H1 (cell line): Measurements from ENCODE around the gene RAB3D. TPM values are rescaled to one million over a fixed set of nuclear protein-coding genes. Genes with fewer than 3 reads are reported as not detected.

Source experiments
- CTCF ChIA-PET: fragments of 300-600 bp; sonication (Branson Sonifier 250); formaldehyde crosslinking; loops from one replicate; lab custom pipeline; 2021; ENCODE audit not compliant: partially characterized antibody; lab: Charles Lee
- POLR2A ChIA-PET: fragments of 300-600 bp; sonication (Branson Sonifier 250); formaldehyde crosslinking; loops from one replicate; lab custom pipeline; 2021; ENCODE audit warnings: inconsistent platforms; ENCODE audit not compliant: partially characterized antibody; lab: Charles Lee
- DNase-seq, 2 experiments: peaks; one replicate each; pipeline versions ENCODE4 v3.0.0 to v3.0.0-alpha.2; 2010 to 2022; ENCODE audit warnings: low spot score in 2 of 2, low read depth in 1 of 2, mixed read lengths in 1 of 2
- FAIRE-seq: peaks from 2 replicates; lab custom pipeline; 2011; peaks lifted over from hg19 to GRCh38; lab: Jason Lieb, UNC
- H2AFZ ChIP-seq: 2 replicates; pipeline ENCODE4 v1.8.1; 2012; ENCODE audit warnings: low read length, inconsistent platforms
- H2AK5ac ChIP-seq: 2 replicates; pipeline ENCODE4 v1.6.1; 2013; ENCODE audit warnings: low read depth, low read length
- H2BK120ac ChIP-seq: replicated peaks from 2 replicates; pipeline ENCODE3; 2013; ENCODE audit warnings: low read depth, low read length, inconsistent platforms
- H2BK12ac ChIP-seq: 2 replicates; pipeline ENCODE4 v1.6.1; 2013; ENCODE audit warnings: low read depth, low read length
- H2BK15ac ChIP-seq: 2 replicates; pipeline ENCODE4 v1.6.1; 2013; ENCODE audit warnings: low read length
- H2BK20ac ChIP-seq: 2 replicates; pipeline ENCODE4 v1.6.1; 2013; ENCODE audit warnings: low read length
- H2BK5ac ChIP-seq: 2 replicates; pipeline ENCODE4 v1.6.1; 2013; ENCODE audit warnings: low read depth, low read length
- H3K14ac ChIP-seq: 2 replicates; pipeline ENCODE4 v1.6.1; 2013; ENCODE audit warnings: inconsistent platforms; ENCODE audit not compliant: insufficient read length
- H3K18ac ChIP-seq: 2 replicates; pipeline ENCODE4 v1.6.1; 2013; ENCODE audit warnings: low read length; ENCODE audit errors: extremely low read depth
- H3K23ac ChIP-seq: 2 replicates; pipeline ENCODE4 v1.6.1; 2013; ENCODE audit warnings: inconsistent platforms; ENCODE audit not compliant: insufficient read length
- H3K23me2 ChIP-seq: 2 replicates; pipeline ENCODE4 v1.6.1; 2013; ENCODE audit warnings: low read depth, low read length
- H3K27ac ChIP-seq: 2 replicates; pipeline ENCODE4 v1.6.1; 2011; ENCODE audit warnings: low read depth, low read length, inconsistent platforms
- H3K27me3 ChIP-seq, 4 experiments: replicated peaks in 1 of 4; 1 replicate in 1 of 4; 2 replicates in 3 of 4; pipeline versions ENCODE4 v1.6.1 to v1.8.1; 2011 to 2013; ENCODE audit warnings: low read length in 3 of 4, mild to moderate bottlenecking in 3 of 4, inconsistent platforms in 2 of 4, mixed read lengths in 2 of 4, moderate library complexity in 1 of 4; ENCODE audit not compliant: control insufficient read depth in 3 of 4, insufficient read depth in 3 of 4; ENCODE audit errors: extremely low read depth in 1 of 4
- H3K36me3 ChIP-seq, 4 experiments: 2 replicates each; pipeline versions ENCODE4 v1.6.1 to v1.8.1; 2011 to 2013; ENCODE audit warnings: mild to moderate bottlenecking in 4 of 4, low read length in 3 of 4, moderate library complexity in 2 of 4, control low read depth in 1 of 4, inconsistent platforms in 1 of 4; ENCODE audit not compliant: insufficient read depth in 4 of 4, control insufficient read depth in 2 of 4
- H3K4ac ChIP-seq: replicated peaks from 2 replicates; pipeline ENCODE3; 2013; ENCODE audit warnings: low read length, low read depth, mixed read lengths, inconsistent platforms; ENCODE audit not compliant: insufficient read length
- H3K4me1 ChIP-seq, 4 experiments: replicated peaks in 1 of 4; 1 replicate in 1 of 4; 2 replicates in 3 of 4; pipeline versions ENCODE4 v1.6.1 to v1.8.1; 2011 to 2013; ENCODE audit warnings: low read length in 3 of 4, inconsistent platforms in 2 of 4, mixed read lengths in 1 of 4; ENCODE audit not compliant: insufficient read depth in 4 of 4, control insufficient read depth in 3 of 4
- H3K4me2 ChIP-seq, 2 experiments: 2 replicates each; pipeline versions ENCODE4 v1.6.1 to v1.8.1; 2011 to 2013; ENCODE audit warnings: low read depth in 2 of 2, low read length in 2 of 2, control low read depth in 1 of 2, inconsistent platforms in 1 of 2, mild to moderate bottlenecking in 1 of 2; ENCODE audit not compliant: insufficient read depth in 1 of 2
- H3K4me3 ChIP-seq, 4 experiments: fragments of 200-600, 300-600 bp in 1 of 4; sonication (generic), shearing (Covaris generic), sonication (Bioruptor Twin) in 1 of 4; 2 replicates each; pipeline versions ENCODE4 v1.5.1 to v1.8.1; 2011 to 2016; ENCODE audit warnings: low read length in 4 of 4, low read depth in 3 of 4, control low read depth in 2 of 4, inconsistent platforms in 2 of 4, mild to moderate bottlenecking in 2 of 4, mixed read lengths in 1 of 4, moderate library complexity in 1 of 4; ENCODE audit not compliant: insufficient read depth in 2 of 4; ENCODE audit errors: extremely low read depth in 1 of 4
- H3K56ac ChIP-seq: replicated peaks from 2 replicates; pipeline ENCODE3; 2013; ENCODE audit warnings: low read depth, mild to moderate bottlenecking, mixed read lengths, low read length, inconsistent platforms; ENCODE audit not compliant: insufficient read length
- H3K79me1 ChIP-seq: 2 replicates; pipeline ENCODE4 v1.6.1; 2013; ENCODE audit warnings: low read depth, low read length, control low read depth
- H3K79me2 ChIP-seq, 2 experiments: 2 replicates each; pipeline versions ENCODE4 v1.6.1 to v1.8.1; 2012 to 2013; ENCODE audit warnings: low read length in 2 of 2, mild to moderate bottlenecking in 2 of 2, inconsistent platforms in 1 of 2; ENCODE audit not compliant: insufficient read depth in 2 of 2, control insufficient read depth in 1 of 2
- H3K9ac ChIP-seq, 4 experiments: replicated peaks in 1 of 4; 1 replicate in 1 of 4; 2 replicates in 3 of 4; pipeline versions ENCODE4 v1.6.1 to v1.8.1; 2011 to 2013; ENCODE audit warnings: low read depth in 3 of 4, low read length in 3 of 4, control low read depth in 2 of 4, mild to moderate bottlenecking in 2 of 4, moderate library complexity in 2 of 4, inconsistent platforms in 1 of 4; ENCODE audit errors: extremely low read depth in 1 of 4
- H3K9me3 ChIP-seq, 2 experiments: 2 replicates each; pipeline versions ENCODE4 v1.6.1 to v1.8.1; 2012 to 2013; ENCODE audit warnings: mild to moderate bottlenecking in 2 of 2, moderate library complexity in 2 of 2, control low read depth in 1 of 2, inconsistent platforms in 1 of 2, low read depth in 1 of 2, low read length in 1 of 2, mixed read lengths in 1 of 2; ENCODE audit not compliant: insufficient read depth in 2 of 2
- H4K20me1 ChIP-seq, 2 experiments: replicated peaks in 1 of 2; 2 replicates each; pipeline versions ENCODE3 to v1.8.1; 2011 to 2013; ENCODE audit warnings: inconsistent platforms in 2 of 2, low read length in 2 of 2, mild to moderate bottlenecking in 1 of 2; ENCODE audit not compliant: insufficient read depth in 2 of 2, control insufficient read depth in 1 of 2
- H4K5ac ChIP-seq: 2 replicates; pipeline ENCODE4 v1.6.1; 2013; ENCODE audit warnings: low read length, low read depth, mixed read lengths, inconsistent platforms; ENCODE audit not compliant: insufficient read length
- H4K8ac ChIP-seq: 2 replicates; pipeline ENCODE4 v1.8.0; 2013; ENCODE audit warnings: mild to moderate bottlenecking, moderate library complexity, low read length, inconsistent platforms; ENCODE audit not compliant: insufficient read depth; ENCODE audit errors: extremely low read depth
- H4K91ac ChIP-seq: replicated peaks from 2 replicates; pipeline ENCODE3; 2013; ENCODE audit warnings: low read length, mixed read lengths, inconsistent platforms; ENCODE audit not compliant: insufficient read length
- ASH2L ChIP-seq: fragments of 200-600, 300-600 bp; sonication (generic); IDR thresholded peaks from one replicate; pipeline ENCODE4 v1.7.1; 2017; ENCODE audit warnings: low read length
- BACH1 ChIP-seq: IDR thresholded peaks from 2 replicates; pipeline ENCODE4 v1.6.1; 2012; ENCODE audit warnings: low read length, improper control_type of control experiment
- BCL11A ChIP-seq, 2 experiments: IDR thresholded peaks; one replicate each; pipeline ENCODE4 v1.6.1; 2011; ENCODE audit warnings: low read depth in 2 of 2, low read length in 2 of 2, mild to moderate bottlenecking in 2 of 2
- CEBPB ChIP-seq: IDR thresholded peaks from 2 replicates; pipeline ENCODE4 v1.6.1; 2012; ENCODE audit warnings: low read depth, low read length
- CTBP2 ChIP-seq: IDR thresholded peaks from 2 replicates; pipeline ENCODE4 v1.7.0; 2011; ENCODE audit warnings: borderline replicate concordance, mild to moderate bottlenecking, moderate library complexity, mixed read lengths, low read length; ENCODE audit not compliant: insufficient read depth, insufficient read length
- FOSL1 ChIP-seq: IDR thresholded peaks from 2 replicates; pipeline ENCODE4 v1.6.1; 2011; ENCODE audit warnings: mild to moderate bottlenecking, low read depth, low read length, moderate library complexity; ENCODE audit not compliant: insufficient read depth
- RBBP5 ChIP-seq: IDR thresholded peaks from 2 replicates; pipeline ENCODE4 v1.7.1; 2012; ENCODE audit warnings: low read depth, mild to moderate bottlenecking, inconsistent platforms, low read length, moderate library complexity, borderline replicate concordance
- SP2 ChIP-seq: IDR thresholded peaks from 2 replicates; pipeline ENCODE4 v1.6.1; 2012; ENCODE audit warnings: mild to moderate bottlenecking, low read length, inconsistent platforms
- SUZ12 ChIP-seq: fragments of 200-600 bp; sonication (generic); IDR thresholded peaks from 2 replicates; pipeline ENCODE4 v1.6.1; 2012; ENCODE audit warnings: mild to moderate bottlenecking, inconsistent platforms, low read length, moderate library complexity, mixed read lengths
- TAF7 ChIP-seq: optimal IDR thresholded peaks from 2 replicates; pipeline ENCODE3; 2011; ENCODE audit warnings: low read depth, mild to moderate bottlenecking, inconsistent platforms, low read length, moderate library complexity, borderline replicate concordance
- WGBS, 2 experiments: shearing (Covaris generic) in 1 of 2; methylation state at CpG; one replicate each; pipeline versions ENCODE4 v1.1.6 to v1.1.7; 2013 to 2015; ENCODE audit warnings: low lambda C conversion rate in 2 of 2, mixed read lengths in 2 of 2, inconsistent platforms in 1 of 2, low coverage in 1 of 2, missing lambda C conversion rate in 1 of 2; ENCODE audit not compliant: insufficient replicate concordance in 2 of 2, insufficient coverage in 1 of 2, insufficient read length in 1 of 2; ENCODE audit errors: extremely low coverage in 1 of 2, missing lambda C conversion rate in 1 of 2; 5-methylcytosine and 5-hydroxymethylcytosine counted together
- polyA plus RNA-seq, 7 experiments: library from polyadenylated mRNA; depleted of rRNA in 3 of 7; stranded (reverse) in 5 of 7; unstranded in 2 of 7; fragments of >200 nt in 5 of 7; fragments of 200-250 nt in 2 of 7; gene quantifications; 1 replicate in 5 of 7; 2 replicates in 1 of 7; 4 replicates in 1 of 7; pipeline versions ENCODE4 v1.2.1 to v1.2.3, GENCODE V29; 2011 to 2013; ENCODE audit warnings: missing spikeins in 2 of 7, mixed read lengths in 2 of 7
- total RNA-seq: library from RNA; stranded (reverse); fragmentation: NEBNext Ultra II Directional; extraction: Animal tissue kit (Norgen Biotek cat#: 25700); gene quantifications from 2 replicates; pipeline ENCODE4 v1.2.1, GENCODE V29; 2021
- TF ChIP-seq, protein P1 (sequence below): IDR thresholded peaks from 2 replicates; pipeline ENCODE4 v1.6.1; 2012; ENCODE audit warnings: inconsistent platforms
- TF ChIP-seq, protein P2 (sequence below): IDR thresholded peaks from 2 replicates; pipeline ENCODE4 v1.6.1; 2012; ENCODE audit warnings: inconsistent platforms

RAB3D gene
- total and polyA plus RNA-seq, 2 of the 8 experiments (the other 6 are each of a cell fraction or from before 2014, with no cell fraction given) = 17.8 to 23.8 TPM

DNA sequence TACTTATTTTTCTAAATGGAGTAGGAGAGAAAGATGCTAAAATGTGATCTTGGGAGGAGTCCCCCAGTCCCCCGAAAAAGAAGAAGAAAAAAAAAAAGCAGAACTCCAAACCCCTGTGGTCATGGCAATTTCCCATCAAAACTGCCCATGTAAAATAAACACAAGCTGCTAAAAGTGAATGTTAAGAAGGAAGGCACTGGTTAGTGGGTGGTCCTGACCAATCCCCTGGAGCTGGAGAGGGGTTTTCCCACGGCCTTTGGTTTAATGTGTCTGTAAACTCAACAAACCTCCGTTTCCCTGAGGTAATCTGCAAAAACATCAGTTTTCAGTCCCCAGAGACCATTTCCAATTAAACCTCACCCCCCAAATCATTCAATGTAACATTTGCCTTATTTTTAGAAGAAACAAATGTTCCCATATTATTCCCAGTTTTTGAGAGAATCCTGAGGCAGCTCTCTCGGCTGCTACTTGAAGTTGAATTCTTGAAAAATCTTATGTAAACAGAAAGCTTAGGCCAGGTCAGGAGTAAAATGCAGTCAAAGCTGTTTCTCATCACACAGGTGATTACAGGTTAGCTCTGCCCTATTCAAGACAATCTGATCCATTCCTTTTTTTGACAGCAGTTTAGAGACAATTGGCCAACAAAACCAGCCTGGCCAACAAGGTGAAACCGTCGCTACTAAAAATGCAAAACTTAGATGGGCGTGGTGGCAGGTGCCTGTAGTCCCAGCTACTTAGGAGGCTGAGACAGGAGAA is 17.0 kb downstream of the RAB3D start:
- H3K9me3 ChIP-seq = no peaks in the 10 kb centered on the region
- H3K23ac ChIP-seq = no peak overlapping the region
- H2AFZ ChIP-seq = no peak overlapping the region
- H2AK5ac ChIP-seq = no peak overlapping the region
- no peaks in the 10 kb centered on the region for H3K79me1 ChIP-seq
- no peak overlapping the region for H2BK5ac ChIP-seq
- H3K4me1 ChIP-seq = peaks cover 0 to 5% (median 0%) of the 10 kb centered on the region in 4 experiments; a peak in 3 of 7 replicates
- H2BK12ac ChIP-seq = no peak overlapping the region
- H3K4ac ChIP-seq = no peak overlapping the region
- H4K91ac ChIP-seq = no peak overlapping the region
- H4K5ac ChIP-seq = no peak overlapping the region
- H3K27ac ChIP-seq = no peak overlapping the region
- H2BK120ac ChIP-seq = no peak overlapping the region
- no peak overlapping the region for H3K56ac ChIP-seq
- H3K23me2 ChIP-seq = no peaks in the 10 kb centered on the region
- FAIRE-seq = no peak
- H2BK15ac ChIP-seq = no peak overlapping the region
- no peak overlapping the region for H3K18ac ChIP-seq
- no peak overlapping the region for H4K8ac ChIP-seq
- ChIA-PET CTCF (interaction anchor here (0.7 to 2.7 kb wide), 17 partner anchors 9 to 130 kb away, joined by 3 to 13 read pairs (median 4); partner anchors contain the start of genes ODAD3, PRKCSH, RAB3D and TSPAN16), POLR2A (interaction anchor here (0.5 to 2.7 kb wide), 4 partner anchors 10 to 185 kb away, joined by 3 to 5 read pairs (median 4); no protein-coding TSS in a partner anchor)
- no peaks in the 10 kb centered on the region for H3K36me3 ChIP-seq
- no peak overlapping the region for H3K14ac ChIP-seq
- no peak overlapping the region for H3K4me3 ChIP-seq
- DNase-seq = no peak
- no peaks in the 10 kb centered on the region for H3K79me2 ChIP-seq
- no peak overlapping the region for H3K9ac ChIP-seq
- H2BK20ac ChIP-seq = no peak overlapping the region
- H3K27me3 ChIP-seq = no peaks in the 10 kb centered on the region
- WGBS, 2 experiments = 75% methylated on average over 7 of the region's 7 CpGs; no CpG with 5 or more reads in 1 of the 2 experiments
- H3K4me2 ChIP-seq = no peak overlapping the region
- no peaks in the 10 kb centered on the region for H4K20me1 ChIP-seq
- TF ChIP-seq CTBP2 = no peak
- TF ChIP-seq CEBPB = no peak
- TF ChIP-seq BACH1 = no peak
- TF ChIP-seq FOSL1 = no peak
- TF ChIP-seq RBBP5 = no peak
- TF ChIP-seq BCL11A (IDR thresholded peaks at IDR 0.05; ENCODE audit: low read depth in 2 of 2, low read length in 2 of 2) = no peak
- TF ChIP-seq, protein P1, sequence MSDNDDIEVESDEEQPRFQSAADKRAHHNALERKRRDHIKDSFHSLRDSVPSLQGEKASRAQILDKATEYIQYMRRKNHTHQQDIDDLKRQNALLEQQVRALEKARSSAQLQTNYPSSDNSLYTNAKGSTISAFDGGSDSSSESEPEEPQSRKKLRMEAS = no peak
- TF ChIP-seq SUZ12 = no peak
- no peak for TF ChIP-seq SP2
- no peak for TF ChIP-seq ASH2L
- TF ChIP-seq, protein P2, sequence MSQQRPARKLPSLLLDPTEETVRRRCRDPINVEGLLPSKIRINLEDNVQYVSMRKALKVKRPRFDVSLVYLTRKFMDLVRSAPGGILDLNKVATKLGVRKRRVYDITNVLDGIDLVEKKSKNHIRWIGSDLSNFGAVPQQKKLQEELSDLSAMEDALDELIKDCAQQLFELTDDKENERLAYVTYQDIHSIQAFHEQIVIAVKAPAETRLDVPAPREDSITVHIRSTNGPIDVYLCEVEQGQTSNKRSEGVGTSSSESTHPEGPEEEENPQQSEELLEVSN = no peak
- TF ChIP-seq TAF7 = no peak
